A549 (cell line): ENCODE measurements around the gene ACTRT2. TPM values are rescaled to one million over a fixed set of nuclear protein-coding genes. Genes with fewer than 3 reads are reported as not detected.

Experiments
- ATAC-seq, 2 experiments: fragments of 200-7000 bp in 1 of 2; fragments of >200 bp in 1 of 2; cut with Nextera tagmentation in 1 of 2; cut with Tn5 transposase in 1 of 2; 3 replicates each; pipeline versions ENCODE4 v1.8.0 to v1.9.1; 2018 to 2020; ENCODE audit warnings: mild to moderate bottlenecking in 1 of 2, moderate library complexity in 1 of 2
- CTCF ChIA-PET: fragments of 300-600 bp; sonication (Branson Sonifier 250); formaldehyde crosslinking; extraction: SDS; loops from one replicate; lab custom pipeline; 2021; ENCODE audit warnings: antibody characterized with exemption, inconsistent platforms; lab: Yijun Ruan, JAX
- POLR2A ChIA-PET: fragments of 350-600 bp; formaldehyde crosslinking; extraction: SDS; loops from one replicate; lab custom pipeline; 2021; ENCODE audit warnings: antibody characterized with exemption, inconsistent platforms; lab: Yijun Ruan, JAX
- DNase-seq, 2 experiments: peaks; one replicate each; pipeline versions ENCODE4 v3.0.0 to v3.0.0-alpha.2; 2011 to 2016; ENCODE audit warnings: low read depth in 1 of 2, low spot score in 1 of 2
- FAIRE-seq: peaks from 2 replicates; lab custom pipeline; 2011; peaks lifted over from hg19 to GRCh38; lab: Jason Lieb, UNC
- H3K27ac ChIP-seq, 2 experiments: fragments of >200 bp; sonication (Bioruptor Twin); formaldehyde crosslinking; 3 replicates each; pipeline ENCODE4 v1.5.1; 2016 to 2017
- H3K4me1 ChIP-seq: fragments of >200 bp; sonication (Bioruptor Twin); formaldehyde crosslinking; 3 replicates; pipeline ENCODE4 v1.6.1; 2016
- H3K4me2 ChIP-seq: fragments of >200 bp; sonication (Bioruptor Twin); formaldehyde crosslinking; 3 replicates; pipeline ENCODE4 v1.6.1; 2016
- H3K4me3 ChIP-seq: fragments of >200 bp; sonication (Bioruptor Twin); formaldehyde crosslinking; 3 replicates; pipeline ENCODE4 v1.5.1; 2016
- H3K9me3 ChIP-seq: fragments of >200 bp; sonication (Bioruptor Twin); formaldehyde crosslinking; 3 replicates; pipeline ENCODE4 v1.6.1; 2016
- BCL3 ChIP-seq: fragments of >200 bp; sonication (Bioruptor Twin); formaldehyde crosslinking; IDR thresholded peaks from 3 replicates; pipeline ENCODE4 v1.6.1; 2016
- BHLHE40 ChIP-seq: IDR thresholded peaks from 2 replicates; pipeline ENCODE4 v1.6.1; 2012; ENCODE audit warnings: low read depth, low read length, inconsistent platforms
- CBX8 ChIP-seq: fragments of 200-600 bp; sonication (generic); IDR thresholded peaks from 2 replicates; pipeline ENCODE4 v1.6.1; 2016
- CEBPB ChIP-seq, 2 experiments: fragments of >200 bp in 1 of 2; sonication (Bioruptor Twin) in 1 of 2; formaldehyde crosslinking in 1 of 2; IDR thresholded peaks; 2 replicates each; pipeline ENCODE4 v1.6.1; 2012 to 2016
- FOXS1 ChIP-seq: fragments of 250-450 bp; sonication (Bioruptor Pico); IDR thresholded peaks from 2 replicates; pipeline ENCODE4 v1.5.0; 2020; ENCODE audit warnings: mild to moderate bottlenecking, moderate library complexity
- HES2 ChIP-seq: fragments of >200 bp; sonication (Bioruptor Twin); formaldehyde crosslinking; IDR thresholded peaks from 2 replicates; pipeline ENCODE4 v1.6.1; 2016
- HOXA7 ChIP-seq: fragments of 250-450 bp; sonication (Bioruptor Pico); IDR thresholded peaks from 2 replicates; pipeline ENCODE4 v1.5.0; 2020; ENCODE audit warnings: mild to moderate bottlenecking, moderate library complexity
- KDM1A ChIP-seq: fragments of 200-600 bp; sonication (generic); IDR thresholded peaks from 2 replicates; pipeline ENCODE4 v1.6.1; 2016; ENCODE audit warnings: low read depth, mild to moderate bottlenecking
- KDM5A ChIP-seq: fragments of 200-600 bp; sonication (generic); IDR thresholded peaks from 2 replicates; pipeline ENCODE4 v1.6.1; 2016; ENCODE audit warnings: antibody characterized with exemption, mild to moderate bottlenecking
- MYC ChIP-seq: IDR thresholded peaks from 2 replicates; pipeline ENCODE4 v1.6.1; 2012; ENCODE audit warnings: mild to moderate bottlenecking, inconsistent platforms, low read length, improper control_type of control experiment, borderline replicate concordance
- PHF8 ChIP-seq: fragments of 200-600 bp; sonication (generic); IDR thresholded peaks from 2 replicates; pipeline ENCODE4 v1.6.1; 2016; ENCODE audit warnings: low read depth, mild to moderate bottlenecking, antibody characterized with exemption, moderate library complexity, borderline replicate concordance
- REST ChIP-seq: fragments of 200-600 bp; sonication (generic); IDR thresholded peaks from 2 replicates; pipeline ENCODE4 v1.6.1; 2016; ENCODE audit warnings: antibody characterized with exemption, mild to moderate bottlenecking, moderate library complexity
- SREBF2 ChIP-seq: fragments of 450-650 bp; IDR thresholded peaks from 2 replicates; pipeline ENCODE4 v1.6.1; 2014; ENCODE audit warnings: mild to moderate bottlenecking, moderate library complexity
- USF2 ChIP-seq: fragments of 450-650 bp; IDR thresholded peaks from 2 replicates; pipeline ENCODE4 v1.6.1; 2014; ENCODE audit warnings: antibody characterized with exemption
- ZC3H11A ChIP-seq: fragments of 450-650 bp; IDR thresholded peaks from 2 replicates; pipeline ENCODE4 v1.6.1; 2014; ENCODE audit warnings: antibody characterized with exemption, mild to moderate bottlenecking
- WGBS: methylation state at CpG from one replicate; pipeline ENCODE4 v1.1.6; 2017; ENCODE audit errors: missing lambda C conversion rate; 5-methylcytosine and 5-hydroxymethylcytosine counted together
- polyA plus RNA-seq, 4 experiments: library from polyadenylated mRNA; depleted of rRNA in 3 of 4; stranded (reverse); fragments of >200 nt; fragmentation: RNase III in 1 of 4; extraction: RNeasy Plus Mini Kit Qiagen cat#74134 plus additional on column Dnase treatment in 1 of 4; gene quantifications; 2 replicates in 3 of 4; 3 replicates in 1 of 4; pipeline ENCODE4 v1.2.3, GENCODE V29; 2011 to 2017

The ACTRT2 gene
- polyA plus RNA-seq, 2 of the 4 experiments (the other 2 are of a cell fraction), result not detected

- no peak for ATAC-seq
Measured at GRCh38 chr1:2983319-2983705, 38.0 kb upstream of the ACTRT2 start.

GRCh38 chr1:2983706-2984398 lies 37.4 kb upstream of the ACTRT2 start:
- WGBS, result 26% methylated on average over 19 of the region's 21 CpGs
- no peak for FAIRE-seq

More at GRCh38 chr1:2983319-2983705, 38.0 kb upstream of the ACTRT2 start:
- ChIA-PET POLR2A (no interaction called here), CTCF (no interaction called here)
- FAIRE-seq (no peak), DNase-seq (no peak)
- WGBS, result 73% methylated on average over 13 of the region's 15 CpGs
- Histone ChIP-seq H3K4me2 (no peak overlapping the region), H3K4me3 (no peak overlapping the region), H3K9me3 (no peaks in the 10 kb centered on the region), H3K27ac (no peak overlapping the region), H3K4me1 (no peaks in the 10 kb centered on the region)
- TF ChIP-seq FOXS1 (CRISPR knock-in tag) (no peak), KDM1A (no peak)

GRCh38 chr1:2984399-2985061 lies 36.7 kb upstream of the ACTRT2 start:
- DNase-seq (no peak), ATAC-seq (no peak; a peak in 1 of 6 replicates), FAIRE-seq (no peak)
- Histone ChIP-seq H3K9me3 (no peaks in the 10 kb centered on the region), H3K27ac (no peak overlapping the region), H3K4me3 (no peak overlapping the region), H3K4me1 (no peaks in the 10 kb centered on the region), H3K4me2 (no peak overlapping the region)
- TF ChIP-seq KDM5A (no peak), BHLHE40 (no peak), CBX8 (no peak), REST (no peak), PHF8 (no peak), HES2 (no peak), KDM1A (no peak)
- ChIA-PET POLR2A (no interaction called here), CTCF (no interaction called here)
- WGBS, result 73% methylated on average over 3 of the region's 12 CpGs

More at GRCh38 chr1:2983706-2984398, 37.4 kb upstream of the ACTRT2 start:
- Histone ChIP-seq H3K4me1 (no peaks in the 10 kb centered on the region), H3K4me3 (no peak overlapping the region), H3K9me3 (no peaks in the 10 kb centered on the region), H3K27ac (no peak overlapping the region), H3K4me2 (no peak overlapping the region)
- CTCF ChIA-PET, result no interaction called here
- TF ChIP-seq MYC (no peak), HOXA7 (no peak), BCL3 (no peak), HES2 (no peak), USF2 (no peak), CEBPB (IDR thresholded peaks at IDR 0.05) (no peak), ZC3H11A (no peak), SREBF2 (no peak)
- POLR2A ChIA-PET, result no interaction called here
- DNase-seq (no peak), ATAC-seq (no peak)
